Neural cell (in vitro differentiated cells): ENCODE results near the gene C18orf32. TPM values are rescaled to one million over a fixed set of nuclear protein-coding genes. Genes with fewer than 3 reads are reported as not detected.

Source experiments
- H2AFZ ChIP-seq: fragments of 200-600, 300-800 bp; sonication (generic), shearing (Covaris generic); 2 replicates; pipeline ENCODE4 v1.6.0; 2014; ENCODE audit warnings: low read depth, mild to moderate bottlenecking, antibody characterized with exemption, low read length, moderate library complexity
- H3F3A ChIP-seq: fragments of 200-600 bp; shearing (Covaris generic); 2 replicates; pipeline ENCODE4 v1.6.1; 2016; ENCODE audit warnings: mild to moderate bottlenecking, moderate library complexity, mixed read lengths, antibody characterized with exemption, low read length; ENCODE audit not compliant: insufficient read depth, poor library complexity, severe bottlenecking
- H3K27ac ChIP-seq: fragments of 200-600, 300-800 bp; sonication (generic), shearing (Covaris generic); 2 replicates; pipeline ENCODE4 v1.5.1; 2014; ENCODE audit warnings: mild to moderate bottlenecking, low read length, moderate library complexity
- H3K27me3 ChIP-seq: fragments of 300-800, 200-600 bp; sonication (generic), shearing (Covaris generic); 2 replicates; pipeline ENCODE4 v1.6.0; 2014; ENCODE audit warnings: mild to moderate bottlenecking, low read depth, low read length, moderate library complexity; ENCODE audit not compliant: insufficient read depth
- H3K36me3 ChIP-seq: fragments of 300-800, 200-600 bp; sonication (generic), shearing (Covaris generic); 2 replicates; pipeline ENCODE4 v1.5.1; 2014; ENCODE audit warnings: mild to moderate bottlenecking, antibody characterized with exemption, low read length, moderate library complexity; ENCODE audit not compliant: insufficient read depth
- H3K4me2 ChIP-seq: fragments of 300-800, 200-600 bp; sonication (generic), shearing (Covaris generic); 2 replicates; pipeline ENCODE4 v1.6.0; 2014; ENCODE audit warnings: mild to moderate bottlenecking, low read length
- H3K4me3 ChIP-seq: fragments of 300-800, 200-600 bp; sonication (generic), shearing (Covaris generic); 2 replicates; pipeline ENCODE4 v1.5.1; 2014; ENCODE audit warnings: mild to moderate bottlenecking, low read length, moderate library complexity
- H3K79me2 ChIP-seq: fragments of 200-600 bp; shearing (Covaris generic); replicated peaks from 2 replicates; pipeline ENCODE4 v1.6.0; 2014; ENCODE audit warnings: mild to moderate bottlenecking, low read length, moderate library complexity; ENCODE audit not compliant: insufficient read depth
- H3K9ac ChIP-seq: fragments of 300-800, 200-600 bp; sonication (generic), shearing (Covaris generic); 2 replicates; pipeline ENCODE4 v1.6.1; 2016; ENCODE audit warnings: mild to moderate bottlenecking, low read length, mixed read lengths
- H3K9me2 ChIP-seq: fragments of 200-600 bp; shearing (Covaris generic); 2 replicates; pipeline ENCODE4 v1.6.1; 2016; ENCODE audit warnings: mild to moderate bottlenecking, low read length, mixed read lengths; ENCODE audit not compliant: insufficient read depth
- H3K9me3 ChIP-seq: fragments of 200-600, 300-800 bp; sonication (generic), shearing (Covaris generic); 2 replicates; pipeline ENCODE4 v1.6.1; 2016; ENCODE audit warnings: mild to moderate bottlenecking, mixed run types, low read length, moderate library complexity, mixed read lengths
- H4K20me1 ChIP-seq: fragments of 200-600 bp; shearing (Covaris generic); 2 replicates; pipeline ENCODE4 v1.6.1; 2016; ENCODE audit warnings: mild to moderate bottlenecking, mixed run types; ENCODE audit not compliant: insufficient read depth
- EP300 ChIP-seq: fragments of 450-650 bp; conservative IDR thresholded peaks from 2 replicates; pipeline ENCODE4 v1.6.1; 2014; ENCODE audit warnings: antibody characterized with exemption, mild to moderate bottlenecking, moderate library complexity; ENCODE audit not compliant: poor library complexity, severe bottlenecking
- EZH2 ChIP-seq: fragments of 200-600, 300-800 bp; shearing (Covaris generic), sonication (generic); IDR thresholded peaks from 2 replicates; pipeline ENCODE4 v1.6.1; 2014; ENCODE audit warnings: antibody characterized with exemption, low read length, borderline replicate concordance, mild to moderate bottlenecking; ENCODE audit not compliant: insufficient read depth, poor library complexity, severe bottlenecking
- MXI1 ChIP-seq: fragments of 450-650 bp; conservative IDR thresholded peaks from 2 replicates; pipeline ENCODE4 v1.6.1; 2014; ENCODE audit warnings: antibody characterized with exemption, mild to moderate bottlenecking; ENCODE audit not compliant: poor library complexity, severe bottlenecking
- POLR2AphosphoS5 ChIP-seq: IDR thresholded peaks from 2 replicates; pipeline ENCODE4 v1.6.1; 2012
- RAD21 ChIP-seq: fragments of 450-650 bp; conservative IDR thresholded peaks from 2 replicates; pipeline ENCODE4 v1.6.1; 2014; ENCODE audit warnings: antibody characterized with exemption, mild to moderate bottlenecking, moderate library complexity
- SMC3 ChIP-seq: fragments of 450-650 bp; conservative IDR thresholded peaks from 2 replicates; pipeline ENCODE4 v1.6.1; 2014; ENCODE audit warnings: antibody characterized with exemption, mild to moderate bottlenecking, moderate library complexity; ENCODE audit not compliant: poor library complexity
- TAF1 ChIP-seq: IDR thresholded peaks from 2 replicates; pipeline ENCODE4 v1.6.1; 2012; ENCODE audit warnings: low read depth
- polyA plus RNA-seq: library from polyadenylated mRNA; depleted of rRNA; stranded (reverse); fragments of >200 nt; gene quantifications from 2 replicates; pipeline ENCODE4 v1.2.3, GENCODE V29; 2014
- TF ChIP-seq, protein P1 (sequence below): fragments of 450-650 bp; IDR thresholded peaks from 2 replicates; pipeline ENCODE4 v1.5.1; 2014; ENCODE audit warnings: antibody characterized with exemption, mild to moderate bottlenecking, moderate library complexity; ENCODE audit not compliant: poor library complexity, severe bottlenecking
- TF ChIP-seq, protein P2 (sequence below): IDR thresholded peaks from 2 replicates; pipeline ENCODE4 v1.6.1; 2012; ENCODE audit warnings: borderline replicate concordance

The C18orf32 gene
- polyA plus RNA-seq, 1 donor from 2014 or later = 594 TPM

DNA sequence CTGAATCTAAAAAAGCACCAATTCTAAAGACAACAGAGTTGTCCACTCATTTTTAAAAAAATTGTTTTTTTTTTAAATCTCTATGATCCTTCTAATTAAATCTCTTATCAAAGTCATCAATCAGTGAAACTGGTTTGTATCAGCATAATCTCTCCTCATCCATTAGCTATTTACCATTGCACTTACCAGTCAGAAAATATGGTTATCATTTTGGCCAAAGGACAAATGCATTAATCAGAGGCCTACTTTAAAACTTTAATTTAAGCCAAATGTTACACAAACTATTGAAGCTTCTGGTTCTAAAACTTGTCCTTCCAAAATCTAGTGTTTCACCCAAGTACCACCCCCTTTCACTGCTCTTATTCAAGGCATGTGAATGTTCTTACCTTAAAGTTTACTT, 3.8 kb downstream of the C18orf32 start:
- Histone ChIP-seq H3K4me2 (no peak overlapping the region), H2AFZ (no peak overlapping the region), H3K79me2 (peaks cover 24% of the 10 kb centered on the region), H4K20me1 (no peaks in the 10 kb centered on the region), H3K9me3 (no peaks in the 10 kb centered on the region), H3K4me3 (no peak overlapping the region), H3K27me3 (no peaks in the 10 kb centered on the region), H3K9ac (no peak overlapping the region), H3K36me3 (peaks cover 12% of the 10 kb centered on the region), H3K9me2 (no peaks in the 10 kb centered on the region), H3F3A (peaks cover 5% of the 10 kb centered on the region), H3K27ac (no peak overlapping the region)
- TF ChIP-seq, protein P1, sequence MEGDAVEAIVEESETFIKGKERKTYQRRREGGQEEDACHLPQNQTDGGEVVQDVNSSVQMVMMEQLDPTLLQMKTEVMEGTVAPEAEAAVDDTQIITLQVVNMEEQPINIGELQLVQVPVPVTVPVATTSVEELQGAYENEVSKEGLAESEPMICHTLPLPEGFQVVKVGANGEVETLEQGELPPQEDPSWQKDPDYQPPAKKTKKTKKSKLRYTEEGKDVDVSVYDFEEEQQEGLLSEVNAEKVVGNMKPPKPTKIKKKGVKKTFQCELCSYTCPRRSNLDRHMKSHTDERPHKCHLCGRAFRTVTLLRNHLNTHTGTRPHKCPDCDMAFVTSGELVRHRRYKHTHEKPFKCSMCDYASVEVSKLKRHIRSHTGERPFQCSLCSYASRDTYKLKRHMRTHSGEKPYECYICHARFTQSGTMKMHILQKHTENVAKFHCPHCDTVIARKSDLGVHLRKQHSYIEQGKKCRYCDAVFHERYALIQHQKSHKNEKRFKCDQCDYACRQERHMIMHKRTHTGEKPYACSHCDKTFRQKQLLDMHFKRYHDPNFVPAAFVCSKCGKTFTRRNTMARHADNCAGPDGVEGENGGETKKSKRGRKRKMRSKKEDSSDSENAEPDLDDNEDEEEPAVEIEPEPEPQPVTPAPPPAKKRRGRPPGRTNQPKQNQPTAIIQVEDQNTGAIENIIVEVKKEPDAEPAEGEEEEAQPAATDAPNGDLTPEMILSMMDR = no peak
- TF ChIP-seq EP300 (no peak), TAF1 (no peak)

DNA sequence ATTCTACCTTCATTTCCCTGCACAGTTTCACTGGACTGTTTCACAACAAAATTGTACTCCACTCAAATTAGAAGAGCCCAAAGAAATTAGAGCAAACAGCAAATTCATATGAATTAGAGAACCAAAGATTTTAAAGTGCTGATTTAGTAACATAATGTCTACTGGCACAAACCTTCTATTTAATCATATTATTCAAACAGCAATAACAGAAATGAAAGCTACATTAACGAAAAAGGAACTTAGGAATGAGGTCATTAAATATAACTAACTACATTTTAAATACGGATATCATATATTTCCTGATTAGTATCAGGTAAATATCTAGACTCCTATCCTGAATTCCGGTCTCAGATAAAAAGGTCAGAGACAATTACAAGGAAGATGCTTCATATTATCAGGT, 5.1 kb downstream of the C18orf32 start:
- H3K27me3 ChIP-seq = no peaks in the 10 kb centered on the region
- H3K4me2 ChIP-seq = no peak overlapping the region
- no peak overlapping the region for H3K9ac ChIP-seq
- no peak overlapping the region for H3K4me3 ChIP-seq
- H3K36me3 ChIP-seq = peaks cover 6% of the 10 kb centered on the region
- TF ChIP-seq POLR2AphosphoS5 (no peak), SMC3 (no peak), RAD21 (no peak), EP300 (no peak), MXI1 (no peak), EZH2 (no peak), TAF1 (no peak)
- TF ChIP-seq, protein P1 = no peak
- TF ChIP-seq, protein P2, sequence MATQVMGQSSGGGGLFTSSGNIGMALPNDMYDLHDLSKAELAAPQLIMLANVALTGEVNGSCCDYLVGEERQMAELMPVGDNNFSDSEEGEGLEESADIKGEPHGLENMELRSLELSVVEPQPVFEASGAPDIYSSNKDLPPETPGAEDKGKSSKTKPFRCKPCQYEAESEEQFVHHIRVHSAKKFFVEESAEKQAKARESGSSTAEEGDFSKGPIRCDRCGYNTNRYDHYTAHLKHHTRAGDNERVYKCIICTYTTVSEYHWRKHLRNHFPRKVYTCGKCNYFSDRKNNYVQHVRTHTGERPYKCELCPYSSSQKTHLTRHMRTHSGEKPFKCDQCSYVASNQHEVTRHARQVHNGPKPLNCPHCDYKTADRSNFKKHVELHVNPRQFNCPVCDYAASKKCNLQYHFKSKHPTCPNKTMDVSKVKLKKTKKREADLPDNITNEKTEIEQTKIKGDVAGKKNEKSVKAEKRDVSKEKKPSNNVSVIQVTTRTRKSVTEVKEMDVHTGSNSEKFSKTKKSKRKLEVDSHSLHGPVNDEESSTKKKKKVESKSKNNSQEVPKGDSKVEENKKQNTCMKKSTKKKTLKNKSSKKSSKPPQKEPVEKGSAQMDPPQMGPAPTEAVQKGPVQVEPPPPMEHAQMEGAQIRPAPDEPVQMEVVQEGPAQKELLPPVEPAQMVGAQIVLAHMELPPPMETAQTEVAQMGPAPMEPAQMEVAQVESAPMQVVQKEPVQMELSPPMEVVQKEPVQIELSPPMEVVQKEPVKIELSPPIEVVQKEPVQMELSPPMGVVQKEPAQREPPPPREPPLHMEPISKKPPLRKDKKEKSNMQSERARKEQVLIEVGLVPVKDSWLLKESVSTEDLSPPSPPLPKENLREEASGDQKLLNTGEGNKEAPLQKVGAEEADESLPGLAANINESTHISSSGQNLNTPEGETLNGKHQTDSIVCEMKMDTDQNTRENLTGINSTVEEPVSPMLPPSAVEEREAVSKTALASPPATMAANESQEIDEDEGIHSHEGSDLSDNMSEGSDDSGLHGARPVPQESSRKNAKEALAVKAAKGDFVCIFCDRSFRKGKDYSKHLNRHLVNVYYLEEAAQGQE = no peak
- peaks cover 24% of the 10 kb centered on the region for H3K79me2 ChIP-seq
- no peaks in the 10 kb centered on the region for H3K9me3 ChIP-seq
- H3F3A ChIP-seq = no peaks in the 10 kb centered on the region
- no peaks in the 10 kb centered on the region for H4K20me1 ChIP-seq
- H3K9me2 ChIP-seq = no peaks in the 10 kb centered on the region
- no peak overlapping the region for H2AFZ ChIP-seq
- no peak overlapping the region for H3K27ac ChIP-seq
